K562 (cell line): ENCODE data around the gene GPNMB. TPM values are rescaled to one million over a fixed set of nuclear protein-coding genes. Genes with fewer than 3 reads are reported as not detected.

Experiments used
- ARHGAP35 ChIP-seq: fragments of 450-650 bp; IDR thresholded peaks from 2 replicates; pipeline ENCODE4 v1.6.1; 2018; ENCODE audit not compliant: partially characterized antibody
- ATF1 ChIP-seq, 2 experiments: fragments of 450-650 bp in 1 of 2; IDR thresholded peaks; 2 replicates each; pipeline ENCODE4 v1.6.1; 2016; ENCODE audit warnings: missing compliant biosample characterization in 1 of 2, missing genetic modification characterization in 1 of 2
- CREB1 ChIP-seq, 2 experiments: sonication (generic) in 1 of 2; formaldehyde crosslinking in 1 of 2; IDR thresholded peaks; 2 replicates each; pipeline versions ENCODE4 v1.6.1 to v1.8.0; 2012 to 2022; ENCODE audit warnings: inconsistent platforms in 1 of 2, mild to moderate bottlenecking in 1 of 2, missing genetic modification reagents in 1 of 2, moderate library complexity in 1 of 2
- CREM ChIP-seq: IDR thresholded peaks from 2 replicates; pipeline ENCODE4 v1.6.1; 2014; ENCODE audit warnings: antibody characterized with exemption, low read depth
- FUS ChIP-seq: fragments of 200-400 bp; formaldehyde crosslinking; optimal IDR thresholded peaks from 2 replicates; pipeline ENCODE3; 2017; ENCODE audit warnings: low read depth, low read length
- HDAC2 ChIP-seq: fragments of 450-650 bp; IDR thresholded peaks from 2 replicates; pipeline ENCODE4 v1.6.1; 2016; ENCODE audit warnings: mild to moderate bottlenecking
- JUN ChIP-seq, 2 experiments: sonication (generic) in 1 of 2; formaldehyde crosslinking in 1 of 2; IDR thresholded peaks; 2 replicates each; pipeline versions ENCODE4 v1.6.1 to v1.8.0; 2012 to 2022; ENCODE audit warnings: borderline replicate concordance in 2 of 2, mild to moderate bottlenecking in 2 of 2, improper control_type of control experiment in 1 of 2, low read depth in 1 of 2, low read length in 1 of 2, missing genetic modification reagents in 1 of 2
- KAT8 ChIP-seq: fragments of 450-650 bp; IDR thresholded peaks from 2 replicates; pipeline ENCODE4 v1.6.1; 2016; ENCODE audit warnings: low read depth, mild to moderate bottlenecking
- MIER1 ChIP-seq: fragments of 450-650 bp; IDR thresholded peaks from 2 replicates; pipeline ENCODE4 v1.6.1; 2016; ENCODE audit warnings: antibody characterized with exemption, mild to moderate bottlenecking, low read depth
- NCOR1 ChIP-seq: fragments of 450-650 bp; IDR thresholded peaks from 2 replicates; pipeline ENCODE4 v1.6.1; 2016; ENCODE audit warnings: mild to moderate bottlenecking, moderate library complexity
- SMAD1 ChIP-seq: fragments of 150-350 bp; IDR thresholded peaks from 2 replicates; pipeline ENCODE4 v1.6.1; 2014; ENCODE audit warnings: low read length, low read depth; ENCODE audit not compliant: partially characterized antibody
- XRCC5 ChIP-seq: fragments of 200-400 bp; formaldehyde crosslinking; IDR thresholded peaks from 2 replicates; pipeline ENCODE4 v1.6.1; 2017; ENCODE audit warnings: low read depth, mild to moderate bottlenecking, low read length
- ZNF384 ChIP-seq: IDR thresholded peaks from 2 replicates; pipeline ENCODE4 v1.6.1; 2012; ENCODE audit warnings: low read depth, low read length, improper control_type of control experiment
- polyA plus RNA-seq, 8 experiments: library from polyadenylated mRNA; depleted of rRNA in 4 of 8; stranded (reverse) in 5 of 8; unstranded in 3 of 8; fragments of >200 nt; fragmentation: Nextera tagmentation in 2 of 8; fragmentation: Illumina TruSeq in 1 of 8; extraction: Ambion mirVana in 2 of 8; extraction: Trizol in 1 of 8; gene quantifications; 2 replicates each; pipeline versions ENCODE4 v1.2.1 to v1.2.3, GENCODE V29; 2011 to 2014; ENCODE audit warnings: inconsistent platforms in 1 of 8, missing spikeins in 1 of 8
- total RNA-seq, 7 experiments: library from RNA; depleted of rRNA in 6 of 7; stranded (reverse); fragments of >200 nt in 6 of 7; fragmentation: Illumina TruSeq in 2 of 7; extraction: Trizol in 2 of 7; gene quantifications; 2 replicates each; pipeline versions ENCODE4 v1.2.1 to v1.2.3, GENCODE V29; 2011 to 2021; ENCODE audit warnings: low replicate concordance in 1 of 7
- TF ChIP-seq, protein P1 (sequence below): sonication (generic); formaldehyde crosslinking; IDR thresholded peaks from 2 replicates; pipeline ENCODE4 v1.8.0; 2022; ENCODE audit warnings: mild to moderate bottlenecking, missing genetic modification reagents
- TF ChIP-seq, protein P2 (sequence below): fragments of 450-650 bp; formaldehyde crosslinking; conservative IDR thresholded peaks from 2 replicates; pipeline ENCODE4 v1.4.0; 2022; ENCODE audit warnings: mild to moderate bottlenecking, missing genetic modification characterization
- TF ChIP-seq, protein P3 (sequence below): fragments of 250-450 bp; sonication (Bioruptor Pico); IDR thresholded peaks from 2 replicates; pipeline ENCODE4 v1.8.0; 2022; ENCODE audit warnings: inconsistent platforms
- TF ChIP-seq, protein P4 (sequence below): fragments of 250-450 bp; sonication (Bioruptor Pico); IDR thresholded peaks from 2 replicates; pipeline ENCODE4 v1.8.0; 2021; ENCODE audit warnings: moderate library complexity, mild to moderate bottlenecking, inconsistent platforms
- TF ChIP-seq, protein P5 (sequence below), 2 experiments: fragments of 450-650 bp in 1 of 2; sonication (generic) in 1 of 2; formaldehyde crosslinking; conservative IDR thresholded peaks; 2 replicates each; pipeline versions ENCODE4 v1.4.0 to v1.8.1; 2020 to 2022; ENCODE audit warnings: mild to moderate bottlenecking in 1 of 2, missing genetic modification reagents in 1 of 2
- TF ChIP-seq, protein P6 (sequence below): fragments of 250-450 bp; sonication (Bioruptor Pico); IDR thresholded peaks from 2 replicates; pipeline ENCODE4 v1.8.0; 2022; ENCODE audit warnings: moderate library complexity, mild to moderate bottlenecking, inconsistent platforms

The GPNMB gene
- total and polyA plus RNA-seq, 9 of the 15 experiments (the other 6 are each of a cell fraction or from before 2014, with no cell fraction given): 0.15 to 0.72 (median 0.33) TPM

DNA sequence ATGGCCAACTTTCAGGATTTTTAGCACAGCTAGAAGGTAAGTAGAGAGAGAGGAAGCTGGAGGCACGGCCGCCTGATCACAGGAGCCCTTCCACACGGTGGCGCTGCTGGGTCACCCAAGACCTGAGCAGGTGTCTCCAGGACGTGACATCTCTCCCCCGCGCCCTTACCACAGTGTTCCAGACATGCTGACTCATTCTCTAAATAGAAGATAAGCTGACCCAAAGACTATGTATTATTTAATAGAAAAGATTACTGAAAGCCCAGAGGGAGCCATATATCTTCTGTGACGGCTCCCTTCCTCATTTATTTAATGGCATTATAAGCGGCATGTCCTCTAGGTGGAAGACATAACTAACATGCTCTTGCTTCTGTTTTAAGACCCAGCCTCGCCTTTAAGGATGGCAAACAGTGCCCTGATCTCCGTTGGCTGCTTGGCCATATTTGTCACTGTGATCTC lies 26.6 kb downstream of the GPNMB start (continued):
- TF ChIP-seq, protein P1, sequence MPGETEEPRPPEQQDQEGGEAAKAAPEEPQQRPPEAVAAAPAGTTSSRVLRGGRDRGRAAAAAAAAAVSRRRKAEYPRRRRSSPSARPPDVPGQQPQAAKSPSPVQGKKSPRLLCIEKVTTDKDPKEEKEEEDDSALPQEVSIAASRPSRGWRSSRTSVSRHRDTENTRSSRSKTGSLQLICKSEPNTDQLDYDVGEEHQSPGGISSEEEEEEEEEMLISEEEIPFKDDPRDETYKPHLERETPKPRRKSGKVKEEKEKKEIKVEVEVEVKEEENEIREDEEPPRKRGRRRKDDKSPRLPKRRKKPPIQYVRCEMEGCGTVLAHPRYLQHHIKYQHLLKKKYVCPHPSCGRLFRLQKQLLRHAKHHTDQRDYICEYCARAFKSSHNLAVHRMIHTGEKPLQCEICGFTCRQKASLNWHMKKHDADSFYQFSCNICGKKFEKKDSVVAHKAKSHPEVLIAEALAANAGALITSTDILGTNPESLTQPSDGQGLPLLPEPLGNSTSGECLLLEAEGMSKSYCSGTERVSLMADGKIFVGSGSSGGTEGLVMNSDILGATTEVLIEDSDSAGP (CRISPR knock-in tag): no peak
- 0 out of 2 replicates have a peak, but pooled peaks have one; percentile 22 for TF ChIP-seq ZNF384
- no peak for TF ChIP-seq KAT8
- TF ChIP-seq, protein P2, sequence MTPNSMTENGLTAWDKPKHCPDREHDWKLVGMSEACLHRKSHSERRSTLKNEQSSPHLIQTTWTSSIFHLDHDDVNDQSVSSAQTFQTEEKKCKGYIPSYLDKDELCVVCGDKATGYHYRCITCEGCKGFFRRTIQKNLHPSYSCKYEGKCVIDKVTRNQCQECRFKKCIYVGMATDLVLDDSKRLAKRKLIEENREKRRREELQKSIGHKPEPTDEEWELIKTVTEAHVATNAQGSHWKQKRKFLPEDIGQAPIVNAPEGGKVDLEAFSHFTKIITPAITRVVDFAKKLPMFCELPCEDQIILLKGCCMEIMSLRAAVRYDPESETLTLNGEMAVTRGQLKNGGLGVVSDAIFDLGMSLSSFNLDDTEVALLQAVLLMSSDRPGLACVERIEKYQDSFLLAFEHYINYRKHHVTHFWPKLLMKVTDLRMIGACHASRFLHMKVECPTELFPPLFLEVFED: no peak
- TF ChIP-seq JUN (IDR thresholded peaks at IDR 0.05; ENCODE audit: borderline replicate concordance, low read depth, low read length): peak; percentile 82
- TF ChIP-seq JUN (CRISPR knock-in tag; IDR thresholded peaks at IDR 0.05; ENCODE audit: borderline replicate concordance): no peak
- TF ChIP-seq, protein P3, sequence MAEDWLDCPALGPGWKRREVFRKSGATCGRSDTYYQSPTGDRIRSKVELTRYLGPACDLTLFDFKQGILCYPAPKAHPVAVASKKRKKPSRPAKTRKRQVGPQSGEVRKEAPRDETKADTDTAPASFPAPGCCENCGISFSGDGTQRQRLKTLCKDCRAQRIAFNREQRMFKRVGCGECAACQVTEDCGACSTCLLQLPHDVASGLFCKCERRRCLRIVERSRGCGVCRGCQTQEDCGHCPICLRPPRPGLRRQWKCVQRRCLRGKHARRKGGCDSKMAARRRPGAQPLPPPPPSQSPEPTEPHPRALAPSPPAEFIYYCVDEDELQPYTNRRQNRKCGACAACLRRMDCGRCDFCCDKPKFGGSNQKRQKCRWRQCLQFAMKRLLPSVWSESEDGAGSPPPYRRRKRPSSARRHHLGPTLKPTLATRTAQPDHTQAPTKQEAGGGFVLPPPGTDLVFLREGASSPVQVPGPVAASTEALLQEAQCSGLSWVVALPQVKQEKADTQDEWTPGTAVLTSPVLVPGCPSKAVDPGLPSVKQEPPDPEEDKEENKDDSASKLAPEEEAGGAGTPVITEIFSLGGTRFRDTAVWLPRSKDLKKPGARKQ (CRISPR knock-in tag): no peak
- peak; percentile 92 for TF ChIP-seq CREM
- TF ChIP-seq XRCC5: 0 out of 2 replicates have a peak, but pooled peaks have one; percentile 67
- TF ChIP-seq CREB1 (IDR thresholded peaks at IDR 0.05): peak; percentile 73; the same call in 1 of the 2 replicates
- peak; percentile 21; the same call in 1 of the 2 replicates for TF ChIP-seq CREB1 (CRISPR knock-in tag; IDR thresholded peaks at IDR 0.05)
- TF ChIP-seq, protein P4, sequence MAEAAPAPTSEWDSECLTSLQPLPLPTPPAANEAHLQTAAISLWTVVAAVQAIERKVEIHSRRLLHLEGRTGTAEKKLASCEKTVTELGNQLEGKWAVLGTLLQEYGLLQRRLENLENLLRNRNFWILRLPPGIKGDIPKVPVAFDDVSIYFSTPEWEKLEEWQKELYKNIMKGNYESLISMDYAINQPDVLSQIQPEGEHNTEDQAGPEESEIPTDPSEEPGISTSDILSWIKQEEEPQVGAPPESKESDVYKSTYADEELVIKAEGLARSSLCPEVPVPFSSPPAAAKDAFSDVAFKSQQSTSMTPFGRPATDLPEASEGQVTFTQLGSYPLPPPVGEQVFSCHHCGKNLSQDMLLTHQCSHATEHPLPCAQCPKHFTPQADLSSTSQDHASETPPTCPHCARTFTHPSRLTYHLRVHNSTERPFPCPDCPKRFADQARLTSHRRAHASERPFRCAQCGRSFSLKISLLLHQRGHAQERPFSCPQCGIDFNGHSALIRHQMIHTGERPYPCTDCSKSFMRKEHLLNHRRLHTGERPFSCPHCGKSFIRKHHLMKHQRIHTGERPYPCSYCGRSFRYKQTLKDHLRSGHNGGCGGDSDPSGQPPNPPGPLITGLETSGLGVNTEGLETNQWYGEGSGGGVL (CRISPR knock-in tag): no peak
- TF ChIP-seq, protein P5, sequence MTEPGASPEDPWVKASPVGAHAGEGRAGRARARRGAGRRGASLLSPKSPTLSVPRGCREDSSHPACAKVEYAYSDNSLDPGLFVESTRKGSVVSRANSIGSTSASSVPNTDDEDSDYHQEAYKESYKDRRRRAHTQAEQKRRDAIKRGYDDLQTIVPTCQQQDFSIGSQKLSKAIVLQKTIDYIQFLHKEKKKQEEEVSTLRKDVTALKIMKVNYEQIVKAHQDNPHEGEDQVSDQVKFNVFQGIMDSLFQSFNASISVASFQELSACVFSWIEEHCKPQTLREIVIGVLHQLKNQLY (CRISPR knock-in tag; conservative IDR thresholded peaks at IDR 0.05): no peak
- peak; percentile 77; the same call in 1 of the 2 replicates for TF ChIP-seq HDAC2
- TF ChIP-seq NCOR1: peak; percentile 84
- TF ChIP-seq MIER1: no peak
- no peak for TF ChIP-seq ATF1 (CRISPR knock-in tag; IDR thresholded peaks at IDR 0.05)
- peak; percentile 69 for TF ChIP-seq ATF1 (tag; IDR thresholded peaks at IDR 0.05)
- TF ChIP-seq SMAD1: peak; percentile 45
- TF ChIP-seq ARHGAP35: no peak
- TF ChIP-seq, protein P6, sequence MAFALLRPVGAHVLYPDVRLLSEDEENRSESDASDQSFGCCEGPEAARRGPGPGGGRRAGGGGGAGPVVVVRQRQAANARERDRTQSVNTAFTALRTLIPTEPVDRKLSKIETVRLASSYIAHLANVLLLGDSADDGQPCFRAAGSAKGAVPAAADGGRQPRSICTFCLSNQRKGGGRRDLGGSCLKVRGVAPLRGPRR (CRISPR knock-in tag): no peak
- TF ChIP-seq FUS: no peak
